GM21737 (cell line): ENCODE data around the gene NXPH4.

Experiments used
- ATAC-seq: cut with Tn5 transposase; IDR thresholded peaks from one replicate; pipeline ENCODE4 v1.9.1; 2021; ENCODE audit warnings: mild to moderate bottlenecking, moderate library complexity; ENCODE audit not compliant: unreplicated experiment

The NXPH4 gene

DNA sequence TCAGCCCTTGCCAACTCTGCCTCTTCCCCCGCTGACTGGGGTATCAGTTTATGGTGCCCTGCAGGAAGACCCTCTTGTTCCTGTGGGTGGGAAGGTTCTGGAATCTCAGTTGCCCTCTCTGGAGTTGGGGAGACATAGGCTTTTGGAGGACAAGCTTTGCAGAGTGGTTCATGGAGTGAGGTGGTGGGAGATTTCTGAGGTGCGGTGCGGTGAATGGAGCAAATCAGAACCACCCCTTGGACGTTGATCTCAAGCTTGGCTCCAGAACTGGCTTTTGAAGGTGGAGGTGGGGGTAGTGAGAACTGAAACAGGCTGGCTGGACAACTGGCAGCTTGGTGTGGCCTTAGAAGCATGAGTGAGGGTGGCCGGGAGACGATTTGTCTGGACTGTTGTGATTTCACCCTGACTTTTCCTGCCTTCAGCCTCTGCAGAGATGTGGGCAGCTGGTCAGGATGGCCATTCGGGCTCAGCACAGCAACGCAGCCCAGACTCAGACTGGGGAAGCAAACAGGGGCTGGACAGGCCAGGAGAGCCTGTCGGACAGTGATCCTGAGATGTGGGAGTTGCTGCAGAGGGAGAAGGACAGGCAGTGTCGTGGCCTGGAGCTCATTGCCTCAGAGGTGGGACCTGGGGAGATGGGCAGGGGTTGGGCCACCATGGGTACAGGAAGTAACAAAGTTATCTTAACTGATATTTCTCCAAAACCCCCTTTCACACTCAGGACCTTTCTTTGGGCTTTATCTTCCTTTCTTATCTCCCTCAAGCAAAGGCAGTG is 14.0 kb downstream of the NXPH4 start:
- ATAC-seq = no peak

DNA sequence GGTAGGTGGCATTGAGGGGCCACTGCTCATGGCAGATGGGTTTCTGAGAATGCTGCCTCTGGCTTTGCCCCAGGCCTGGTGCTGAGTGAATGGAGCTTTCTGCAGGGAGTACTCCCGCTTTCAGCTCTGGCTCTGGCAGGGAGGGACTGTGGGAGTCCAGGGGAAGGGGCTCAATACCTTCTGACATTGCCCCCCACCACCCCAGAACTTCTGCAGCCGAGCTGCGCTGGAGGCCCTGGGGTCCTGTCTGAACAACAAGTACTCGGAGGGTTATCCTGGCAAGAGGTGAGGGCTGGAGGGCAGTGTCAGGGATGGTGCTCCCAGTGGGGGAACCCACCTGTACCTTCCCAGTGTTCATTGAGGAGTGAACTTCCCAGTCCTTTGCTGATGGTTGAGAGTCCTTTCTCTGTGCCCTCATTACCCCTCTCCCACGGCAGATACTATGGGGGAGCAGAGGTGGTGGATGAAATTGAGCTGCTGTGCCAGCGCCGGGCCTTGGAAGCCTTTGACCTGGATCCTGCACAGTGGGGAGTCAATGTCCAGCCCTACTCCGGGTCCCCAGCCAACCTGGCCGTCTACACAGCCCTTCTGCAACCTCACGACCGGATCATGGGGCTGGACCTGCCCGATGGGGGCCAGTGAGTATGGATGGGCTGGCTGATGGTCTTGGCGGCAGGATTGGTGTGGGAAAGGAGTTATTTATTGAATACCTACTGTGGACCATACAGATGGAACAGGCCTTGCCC is 14.9 kb downstream of the NXPH4 start:
- no peak for ATAC-seq

DNA sequence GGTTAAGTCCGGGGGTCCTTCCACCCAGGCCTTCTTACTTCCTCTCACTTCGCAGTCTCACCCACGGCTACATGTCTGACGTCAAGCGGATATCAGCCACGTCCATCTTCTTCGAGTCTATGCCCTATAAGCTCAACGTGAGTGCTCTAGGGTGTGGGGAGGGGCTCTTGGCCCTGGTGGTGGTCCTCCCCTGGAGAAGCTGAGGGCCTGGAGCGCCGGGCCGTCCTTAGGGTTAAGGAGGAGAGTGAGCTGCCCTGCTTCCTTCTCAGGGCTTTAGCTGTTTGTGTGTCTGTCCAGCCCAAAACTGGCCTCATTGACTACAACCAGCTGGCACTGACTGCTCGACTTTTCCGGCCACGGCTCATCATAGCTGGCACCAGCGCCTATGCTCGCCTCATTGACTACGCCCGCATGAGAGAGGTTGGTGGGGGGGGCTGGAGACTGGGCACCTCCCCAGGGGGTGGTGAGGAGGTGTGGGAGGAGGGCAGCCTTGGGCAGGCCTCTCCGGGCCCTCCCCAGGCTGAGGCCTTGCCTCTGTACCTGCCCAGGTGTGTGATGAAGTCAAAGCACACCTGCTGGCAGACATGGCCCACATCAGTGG is 15.7 kb downstream of the NXPH4 start:
- no peak for ATAC-seq

DNA sequence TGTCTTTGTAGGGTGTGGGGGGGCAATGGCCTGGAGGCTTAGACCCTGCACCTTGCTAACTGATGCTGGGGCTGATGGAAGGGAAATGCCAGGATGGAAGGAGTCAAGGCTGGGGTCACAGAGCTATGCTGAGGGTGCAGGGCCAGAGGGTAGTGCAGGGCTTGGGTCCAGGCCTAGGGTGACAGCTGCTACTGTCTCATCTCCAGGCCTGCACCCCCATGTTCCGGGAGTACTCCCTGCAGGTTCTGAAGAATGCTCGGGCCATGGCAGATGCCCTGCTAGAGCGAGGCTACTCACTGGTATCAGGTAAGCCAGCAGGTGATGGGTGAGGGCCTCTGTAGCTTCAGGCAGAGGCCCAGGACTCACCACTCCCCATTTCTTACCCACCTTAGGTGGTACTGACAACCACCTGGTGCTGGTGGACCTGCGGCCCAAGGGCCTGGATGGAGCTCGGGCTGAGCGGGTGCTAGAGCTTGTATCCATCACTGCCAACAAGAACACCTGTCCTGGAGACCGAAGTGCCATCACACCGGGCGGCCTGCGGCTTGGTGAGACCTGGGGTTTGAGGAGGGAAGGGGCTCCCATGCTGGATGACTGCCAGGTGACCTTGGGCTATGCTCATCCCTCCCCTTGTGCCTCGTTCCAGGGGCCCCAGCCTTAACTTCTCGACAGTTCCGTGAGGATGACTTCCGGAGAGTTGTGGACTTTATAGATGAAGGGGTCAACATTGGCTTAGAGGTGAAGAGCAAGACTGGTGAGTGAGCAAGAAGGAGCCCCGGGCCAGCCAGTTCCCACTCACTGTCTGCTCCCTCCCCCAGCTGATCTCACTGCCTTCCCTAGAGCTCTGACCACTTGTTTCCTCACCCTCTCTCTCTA is 17.0 kb downstream of the NXPH4 start:
- no peak for ATAC-seq

DNA sequence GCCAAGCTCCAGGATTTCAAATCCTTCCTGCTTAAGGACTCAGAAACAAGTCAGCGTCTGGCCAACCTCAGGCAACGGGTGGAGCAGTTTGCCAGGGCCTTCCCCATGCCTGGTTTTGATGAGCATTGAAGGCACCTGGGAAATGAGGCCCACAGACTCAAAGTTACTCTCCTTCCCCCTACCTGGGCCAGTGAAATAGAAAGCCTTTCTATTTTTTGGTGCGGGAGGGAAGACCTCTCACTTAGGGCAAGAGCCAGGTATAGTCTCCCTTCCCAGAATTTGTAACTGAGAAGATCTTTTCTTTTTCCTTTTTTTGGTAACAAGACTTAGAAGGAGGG is 17.6 kb downstream of the NXPH4 start:
- ATAC-seq = no peak

DNA sequence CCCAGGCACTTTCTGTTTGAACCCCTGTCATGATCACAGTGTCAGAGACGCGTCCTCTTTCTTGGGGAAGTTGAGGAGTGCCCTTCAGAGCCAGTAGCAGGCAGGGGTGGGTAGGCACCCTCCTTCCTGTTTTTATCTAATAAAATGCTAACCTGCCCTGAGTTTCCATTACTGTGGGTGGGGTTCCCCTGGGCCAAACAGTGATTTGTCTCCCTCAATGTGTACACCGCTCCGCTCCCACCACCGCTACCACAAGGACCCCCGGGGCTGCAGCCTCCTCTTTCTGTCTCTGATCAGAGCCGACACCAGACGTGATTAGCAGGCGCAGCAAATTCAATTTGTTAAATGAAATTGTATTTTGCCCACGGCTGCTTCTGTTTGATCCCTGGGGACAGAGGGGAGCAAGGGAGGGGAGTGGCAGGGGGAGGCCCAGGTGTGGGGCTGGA is 18.0 kb downstream of the NXPH4 start:
- no peak for ATAC-seq

DNA sequence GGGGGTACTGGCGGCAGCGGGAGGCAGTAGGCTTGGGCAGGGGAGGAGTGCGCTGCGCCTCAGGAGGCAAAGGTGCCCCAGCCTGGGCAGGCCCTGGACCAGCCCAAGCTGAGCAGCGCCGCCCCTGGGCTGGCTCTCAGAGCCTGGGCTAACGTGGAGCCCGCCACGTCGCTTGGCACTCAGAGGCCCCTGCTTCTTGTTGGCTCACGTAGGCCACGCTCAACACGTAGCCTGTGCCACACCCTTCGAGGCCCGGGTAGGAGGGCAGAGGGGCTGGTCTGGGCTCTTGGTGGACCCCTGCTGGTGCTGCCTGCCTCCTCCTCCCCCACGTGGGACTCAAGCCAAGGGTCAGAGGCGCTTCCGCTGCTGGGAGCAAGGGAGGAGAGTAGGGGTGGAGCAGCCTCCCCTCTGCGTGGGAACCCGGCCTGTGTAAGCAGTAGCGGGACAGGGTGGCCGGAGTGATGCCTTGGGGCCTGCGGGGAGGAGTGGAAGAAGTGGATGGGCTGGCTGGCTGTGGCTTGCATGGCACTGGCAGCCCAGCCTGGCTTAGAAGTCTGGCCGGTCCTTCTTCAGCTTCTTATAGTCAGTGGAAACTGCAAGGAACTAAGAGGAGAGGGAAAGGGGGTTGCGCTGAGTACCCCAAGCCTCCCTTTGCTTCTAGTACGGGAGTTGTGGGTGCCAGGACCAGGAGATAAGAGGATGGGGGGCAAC is 18.6 kb downstream of the NXPH4 start:
- ATAC-seq = no peak

DNA sequence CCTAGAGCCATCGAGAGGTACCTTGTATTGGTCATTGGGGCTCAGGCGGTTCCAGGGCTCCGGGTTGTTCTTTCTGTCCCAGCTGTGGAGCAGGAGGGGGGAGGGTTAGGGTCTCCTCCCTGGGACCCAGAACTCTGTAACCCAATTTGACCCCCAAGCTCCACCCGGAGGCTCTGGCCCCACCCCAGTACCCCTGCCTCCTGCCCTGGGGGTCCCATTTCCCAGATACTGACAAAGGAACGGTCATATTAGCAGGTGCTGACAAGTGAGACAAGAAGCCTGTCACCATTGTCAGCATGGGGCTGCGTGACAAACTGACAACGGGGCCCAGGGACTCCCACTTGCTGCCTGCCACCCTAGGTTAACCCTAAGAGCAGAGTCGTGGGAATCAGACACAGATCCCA is 19.1 kb downstream of the NXPH4 start:
- no peak for ATAC-seq

DNA sequence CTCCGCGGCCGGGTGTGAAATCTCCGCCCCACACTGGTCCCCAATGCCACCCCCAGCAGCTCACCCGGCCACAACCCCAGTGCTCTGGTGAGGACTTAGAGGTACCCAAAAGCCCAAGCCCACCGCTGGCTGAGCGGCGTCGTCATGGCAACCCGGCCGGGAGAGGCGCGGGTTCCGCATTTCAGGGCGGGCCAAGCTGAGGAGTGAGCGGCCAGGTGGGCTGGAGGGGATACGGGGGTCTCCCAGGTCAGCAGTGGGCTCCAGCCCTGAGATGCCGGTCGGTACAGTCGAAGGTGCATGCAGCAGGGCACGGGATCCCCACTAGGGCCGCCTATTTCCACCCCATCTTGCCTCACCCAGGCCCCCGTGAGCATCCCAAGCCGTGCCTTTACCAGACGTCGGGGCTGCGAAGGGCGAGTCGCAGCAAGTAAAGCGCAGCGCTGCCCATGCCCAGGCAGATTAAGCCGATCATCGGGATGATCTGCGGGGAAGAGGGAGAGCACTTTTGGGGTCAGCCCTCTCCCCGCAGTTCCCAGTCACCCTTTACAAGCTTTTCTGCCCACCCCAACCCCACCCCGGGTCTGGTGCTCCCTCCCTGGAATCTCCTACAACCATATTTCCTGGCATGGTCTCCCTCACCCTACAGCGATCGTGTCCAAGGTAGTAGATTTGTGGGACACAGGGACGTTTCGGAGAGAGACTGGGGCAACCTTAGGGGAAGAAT is 19.8 kb downstream of the NXPH4 start:
- no peak for ATAC-seq

DNA sequence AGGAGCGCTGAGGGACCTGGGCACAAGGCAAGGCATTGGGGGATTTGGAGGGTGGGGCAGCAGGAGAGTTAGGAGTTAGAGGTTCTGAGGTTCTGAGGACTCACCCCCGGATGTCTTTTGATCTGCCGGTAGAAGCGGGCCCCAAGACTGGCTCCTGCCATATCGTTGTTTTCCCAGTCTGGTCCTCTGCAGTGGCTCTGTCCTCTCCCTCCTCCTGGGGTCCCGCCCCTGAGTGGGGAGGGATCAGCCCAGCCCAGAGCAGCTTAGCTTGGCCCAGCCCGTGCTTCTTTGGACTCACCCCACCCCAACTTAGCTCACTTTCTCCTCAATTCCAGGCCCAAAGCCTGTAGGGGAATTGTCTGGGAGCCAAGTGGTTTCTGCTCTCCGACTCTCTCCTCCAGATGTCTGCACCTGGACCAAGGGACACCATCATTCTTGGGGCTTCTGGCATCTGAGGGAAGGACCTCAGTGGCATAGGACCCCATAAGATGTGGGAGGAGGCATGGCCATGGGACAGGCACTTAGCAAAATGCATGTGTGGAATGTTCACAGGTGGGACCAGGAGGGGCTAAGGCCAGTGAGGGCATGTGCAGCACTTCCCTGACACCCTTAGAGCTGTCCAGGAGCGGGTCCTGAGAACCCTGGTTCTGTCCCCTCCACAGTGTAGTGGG is 20.5 kb downstream of the NXPH4 start:
- no peak for ATAC-seq

DNA sequence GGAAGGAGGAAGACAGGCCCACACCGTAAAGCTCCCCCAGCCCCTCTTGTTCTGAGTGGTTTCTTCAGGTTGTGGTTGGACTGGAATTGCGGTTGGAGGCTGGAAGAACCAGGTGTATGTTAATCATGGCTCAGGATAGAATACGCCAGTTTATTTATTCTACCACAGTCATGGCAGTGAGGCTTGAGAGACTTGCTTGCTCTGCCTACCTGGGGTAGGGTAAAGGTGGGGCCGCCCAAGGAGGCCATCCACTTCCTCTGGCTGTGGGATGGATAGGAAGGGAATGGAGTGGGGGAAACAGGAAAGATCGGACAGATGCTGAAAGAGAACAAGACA is 21.0 kb downstream of the NXPH4 start:
- no peak for ATAC-seq

DNA sequence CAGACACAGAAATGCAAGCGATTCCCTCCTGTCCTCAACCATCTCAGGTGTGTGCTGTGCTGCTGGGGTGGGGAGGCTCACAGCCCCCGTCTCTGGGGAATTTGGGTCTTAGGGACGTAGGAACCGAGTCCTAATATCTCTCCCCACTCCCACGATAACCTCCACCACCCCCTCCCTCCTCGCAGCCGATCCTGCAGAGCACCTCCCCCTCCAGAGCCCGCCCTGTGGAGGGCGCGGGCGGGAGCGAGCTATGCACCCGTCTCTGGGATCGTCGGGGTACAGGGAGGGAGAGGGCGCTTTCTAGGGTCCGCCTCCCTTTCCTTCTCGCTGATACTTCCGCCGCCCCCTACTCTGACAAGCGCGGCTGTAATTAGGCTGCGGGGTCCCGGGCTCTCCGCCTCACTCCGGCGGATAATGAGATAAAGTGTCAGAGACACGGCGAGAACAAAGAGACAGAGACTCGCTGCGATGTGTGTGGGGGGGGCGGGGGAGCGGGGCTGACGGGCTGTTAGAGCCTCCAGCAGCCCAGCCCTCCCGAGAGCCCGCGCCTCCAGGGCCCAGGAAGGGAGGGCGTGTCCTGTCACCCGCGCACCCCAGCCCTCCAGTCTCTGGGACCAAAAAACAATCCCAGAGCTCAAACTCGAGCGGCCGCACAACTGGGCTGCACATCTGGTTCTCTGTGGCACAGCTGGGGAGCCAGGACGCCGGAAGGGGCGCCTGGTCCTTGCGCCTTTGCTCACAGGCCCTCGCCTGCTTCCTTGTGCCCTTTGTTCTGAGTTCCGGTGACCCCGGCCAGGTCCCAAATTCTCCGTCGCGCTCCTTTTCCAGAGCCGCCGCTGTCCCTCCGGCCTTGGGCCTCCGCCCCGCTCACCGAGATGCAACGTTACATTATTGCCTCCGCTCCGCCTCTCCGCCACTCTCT is 21.6 kb downstream of the NXPH4 start:
- ATAC-seq = no peak

DNA sequence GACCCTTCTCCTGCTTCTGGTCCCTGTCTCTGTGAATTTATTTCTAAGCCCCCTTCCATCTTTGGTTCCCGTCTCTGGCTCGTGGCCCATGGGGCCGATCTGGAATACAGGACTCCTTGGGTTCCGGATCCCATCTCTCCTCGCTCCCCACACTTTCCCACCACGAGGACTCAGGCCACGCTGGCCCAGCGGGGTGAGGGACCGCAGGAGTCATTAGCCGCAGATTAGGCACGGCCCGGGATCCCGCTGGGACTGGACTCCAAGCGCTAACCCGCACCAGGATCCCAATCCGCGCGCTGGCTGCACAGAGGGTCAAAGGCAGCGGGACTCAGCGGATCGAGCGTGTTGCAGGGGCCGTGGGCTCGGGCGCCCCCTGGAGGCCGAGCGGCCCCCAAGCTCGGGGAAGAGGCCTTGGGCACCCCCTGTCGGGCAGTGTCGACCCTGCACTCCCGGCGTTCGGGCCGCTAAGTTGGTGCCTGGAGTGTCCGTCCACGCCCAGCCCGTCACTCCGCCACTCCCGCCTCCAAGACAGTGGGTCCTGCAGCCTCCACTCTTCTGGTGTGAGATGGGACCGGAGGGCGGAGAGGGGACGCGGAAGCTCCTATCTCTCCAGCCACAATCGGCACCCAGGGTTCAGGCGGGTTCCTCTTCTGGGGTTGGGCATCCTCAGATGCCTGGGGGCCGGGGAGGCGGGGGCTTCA is 22.4 kb downstream of the NXPH4 start:
- peak; percentile 46 for ATAC-seq

DNA sequence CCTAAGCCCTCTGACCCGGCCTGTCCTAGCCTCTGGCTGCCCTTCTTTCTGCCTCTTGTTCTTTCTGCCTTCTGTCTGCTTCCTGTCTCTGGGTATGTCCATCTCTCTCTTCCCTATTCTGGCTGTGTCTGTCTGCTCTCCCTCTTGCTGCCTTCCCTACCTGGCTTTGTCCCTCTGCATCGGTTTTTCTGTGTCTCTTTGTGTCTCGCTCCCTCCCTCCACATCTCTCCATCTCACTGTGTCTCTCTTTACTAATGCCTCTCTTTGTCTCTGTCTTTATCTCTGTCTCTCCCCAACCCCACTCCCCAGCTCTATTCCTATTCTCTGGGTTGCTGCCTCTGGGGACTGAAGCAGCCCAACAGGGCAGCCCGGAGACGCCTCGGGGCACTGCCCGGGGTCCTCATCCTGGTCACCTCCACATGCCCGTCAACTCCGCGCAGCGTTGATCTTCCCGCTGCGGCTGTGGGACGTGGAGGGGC is 23.0 kb downstream of the NXPH4 start:
- ATAC-seq = peak; percentile 1

DNA sequence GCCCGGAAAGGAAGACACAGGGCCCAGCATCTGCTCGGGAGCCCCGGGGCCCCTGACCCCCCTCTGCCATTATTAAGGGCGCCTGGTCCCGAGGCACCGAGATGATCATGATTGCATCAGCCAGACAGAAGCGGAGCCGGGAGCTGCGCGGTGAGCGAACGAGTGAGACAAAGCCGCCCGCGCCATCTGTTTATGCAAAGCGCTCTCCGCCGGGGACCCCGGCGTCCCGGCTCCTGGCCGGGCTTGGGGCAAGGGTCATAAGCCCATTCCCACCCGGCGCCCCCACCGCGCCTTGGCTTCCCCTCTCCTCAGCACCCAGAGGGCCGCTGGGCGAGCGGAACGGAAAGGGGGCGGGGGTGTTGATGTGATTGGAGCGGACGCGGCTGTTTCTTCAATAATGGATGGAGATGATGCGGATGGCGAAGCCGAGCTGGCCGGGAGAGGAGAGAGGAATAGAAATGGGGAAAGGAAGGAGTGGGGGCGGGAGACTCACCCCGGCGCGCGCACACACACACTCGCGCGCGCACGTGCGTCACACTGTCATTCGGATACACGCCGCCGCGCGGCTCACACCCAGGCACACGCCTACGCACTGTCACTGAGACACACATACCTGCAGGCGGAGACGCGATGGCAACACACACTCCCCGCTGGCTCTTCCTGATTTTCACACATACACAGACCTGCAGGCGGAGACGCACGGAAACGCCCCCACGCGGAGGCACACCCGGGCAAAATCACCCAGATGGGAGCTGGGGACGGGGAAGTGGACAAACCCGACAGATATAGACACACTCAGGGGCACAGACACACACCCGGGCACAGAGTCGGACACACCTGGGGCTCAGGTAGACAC is 23.7 kb downstream of the NXPH4 start:
- ATAC-seq = no peak

DNA sequence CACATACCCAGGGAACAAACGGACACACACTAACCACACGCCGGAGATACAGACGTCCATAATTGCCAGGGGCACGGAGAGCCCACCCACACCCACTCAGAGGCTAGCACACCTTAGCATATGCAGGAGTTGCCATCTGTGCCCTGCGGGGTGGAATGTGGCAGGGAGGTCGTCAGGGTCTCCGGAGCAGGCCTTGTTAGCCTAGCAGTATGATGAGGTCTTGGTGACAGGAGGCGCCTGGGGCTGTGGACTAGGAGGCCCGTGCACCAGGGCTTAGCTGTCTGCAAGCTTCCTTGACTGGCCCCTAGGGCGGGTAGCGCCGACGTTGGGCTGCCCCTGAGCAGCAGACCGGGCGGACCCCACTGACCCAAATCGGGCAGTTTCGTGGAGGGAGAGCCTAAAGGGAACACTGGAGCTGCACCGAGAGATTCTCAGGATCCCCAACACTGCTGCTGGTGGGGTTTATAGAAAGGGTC is 24.4 kb downstream of the NXPH4 start:
- no peak for ATAC-seq
